GM23338 (cell line): Measurements from ENCODE around the gene TMEM170B. TPM values are rescaled to one million over a fixed set of nuclear protein-coding genes. Genes with fewer than 3 reads are reported as not detected.

Experiments used
- ATAC-seq: fragments of 200-7000 bp; cut with Tn5 transposase; 3 replicates; pipeline ENCODE4 v1.9.1; 2020
- DNase-seq: peaks from one replicate; pipeline ENCODE4 v3.0.0-alpha.2; 2015; ENCODE audit warnings: low spot score
- H2AFZ ChIP-seq: fragments of 200-600 bp; sonication (generic); 2 replicates; pipeline ENCODE4 v1.8.0; 2016; ENCODE audit warnings: antibody characterized with exemption, mild to moderate bottlenecking, moderate library complexity
- H3F3A ChIP-seq: fragments of 200-600 bp; sonication (generic); replicated peaks from 2 replicates; pipeline ENCODE4 v1.8.0; 2017; ENCODE audit warnings: antibody characterized with exemption, mixed run types, low read depth
- H3K27ac ChIP-seq: fragments of 200-600 bp; sonication (generic); 2 replicates; pipeline ENCODE4 v1.6.1; 2016; ENCODE audit warnings: low read depth
- H3K27me3 ChIP-seq: fragments of 200-600 bp; sonication (generic); 2 replicates; pipeline ENCODE4 v1.8.0; 2016; ENCODE audit warnings: mild to moderate bottlenecking, mixed run types, moderate library complexity; ENCODE audit not compliant: insufficient read depth
- H3K36me3 ChIP-seq: fragments of 200-600 bp; sonication (generic); 2 replicates; pipeline ENCODE4 v1.8.0; 2016; ENCODE audit warnings: mild to moderate bottlenecking; ENCODE audit not compliant: insufficient read depth
- H3K4me1 ChIP-seq: fragments of 200-600 bp; sonication (generic); 2 replicates; pipeline ENCODE4 v1.8.0; 2016; ENCODE audit warnings: mild to moderate bottlenecking, moderate library complexity; ENCODE audit not compliant: insufficient read depth
- H3K4me2 ChIP-seq: fragments of 200-600 bp; sonication (generic); 2 replicates; pipeline ENCODE4 v1.7.1; 2017; ENCODE audit warnings: mixed run types
- H3K4me3 ChIP-seq: fragments of 200-600 bp; sonication (generic); 2 replicates; pipeline ENCODE4 v1.6.1; 2016; ENCODE audit warnings: mixed run types
- H3K79me2 ChIP-seq: fragments of 200-600 bp; sonication (generic); replicated peaks from 2 replicates; pipeline ENCODE4 v1.8.0; 2017; ENCODE audit warnings: mild to moderate bottlenecking; ENCODE audit not compliant: insufficient read depth
- H3K9me2 ChIP-seq: fragments of 200-600 bp; sonication (generic); 2 replicates; pipeline ENCODE4 v1.8.0; 2017; ENCODE audit not compliant: insufficient read depth
- H4K20me1 ChIP-seq: fragments of 200-600 bp; sonication (generic); replicated peaks from 2 replicates; pipeline ENCODE4 v1.8.0; 2017; ENCODE audit warnings: mild to moderate bottlenecking; ENCODE audit not compliant: insufficient read depth
- H3K27ac Mint-ChIP-seq: 2 replicates; pipeline ENCODE4 v1.8.0; 2020; ENCODE audit warnings: inconsistent platforms, mild to moderate bottlenecking, moderate library complexity, mixed read lengths
- H3K27me3 Mint-ChIP-seq: 3 replicates; pipeline ENCODE4 v1.8.0; 2022; ENCODE audit warnings: low read depth, mild to moderate bottlenecking, moderate library complexity, mixed read lengths, inconsistent platforms; ENCODE audit not compliant: insufficient read depth, poor library complexity
- H3K36me3 Mint-ChIP-seq: 3 replicates; pipeline ENCODE4 v1.8.0; 2021; ENCODE audit warnings: low read depth, mild to moderate bottlenecking, inconsistent platforms, moderate library complexity, mixed read lengths
- H3K4me1 Mint-ChIP-seq: 3 replicates; pipeline ENCODE4 v1.8.0; 2020; ENCODE audit warnings: mild to moderate bottlenecking, inconsistent platforms, mixed read lengths
- H3K4me3 Mint-ChIP-seq: 3 replicates; pipeline ENCODE4 v1.8.0; 2021; ENCODE audit warnings: moderate library complexity, mild to moderate bottlenecking, inconsistent platforms, mixed read lengths
- H3K9me3 Mint-ChIP-seq: 3 replicates; pipeline ENCODE4 v1.8.0; 2020; ENCODE audit warnings: moderate library complexity, mild to moderate bottlenecking, inconsistent platforms, mixed read lengths
- CREB1 ChIP-seq: fragments of 250-450 bp; sonication (Bioruptor Pico); IDR thresholded peaks from 2 replicates; pipeline ENCODE4 v1.5.0; 2020; ENCODE audit warnings: low read depth, mild to moderate bottlenecking, moderate library complexity
- ETS1 ChIP-seq: IDR thresholded peaks from 2 replicates; pipeline ENCODE4 v1.6.1; 2016; ENCODE audit warnings: antibody characterized with exemption
- EZH2 ChIP-seq: fragments of 200-600 bp; sonication (generic); IDR thresholded peaks from one replicate; pipeline ENCODE4 v1.8.0; 2017; ENCODE audit warnings: antibody characterized with exemption, mild to moderate bottlenecking, low read depth; ENCODE audit not compliant: unreplicated experiment
- EZH2phosphoT487 ChIP-seq: fragments of 200-600 bp; sonication (generic); IDR thresholded peaks from one replicate; pipeline ENCODE4 v1.8.1; 2018; ENCODE audit warnings: antibody characterized with exemption; ENCODE audit not compliant: unreplicated experiment
- JUNB ChIP-seq: IDR thresholded peaks from one replicate; pipeline ENCODE4 v1.6.1; 2016; ENCODE audit warnings: antibody characterized with exemption; ENCODE audit not compliant: unreplicated experiment
- NANOG ChIP-seq: IDR thresholded peaks from 2 replicates; pipeline ENCODE4 v1.6.1; 2016; ENCODE audit warnings: antibody characterized with exemption, borderline replicate concordance
- POLR2AphosphoS5 ChIP-seq: IDR thresholded peaks from 2 replicates; pipeline ENCODE4 v1.6.1; 2016; ENCODE audit warnings: antibody characterized with exemption, low read depth
- STAT1 ChIP-seq: IDR thresholded peaks from one replicate; pipeline ENCODE4 v1.6.1; 2016; ENCODE audit warnings: antibody characterized with exemption; ENCODE audit not compliant: unreplicated experiment
- ZNF114 ChIP-seq: fragments of 250-450 bp; sonication (Bioruptor Pico); IDR thresholded peaks from 2 replicates; pipeline ENCODE4 v1.5.0; 2020; ENCODE audit warnings: mild to moderate bottlenecking, moderate library complexity
- ZNF331 ChIP-seq: fragments of 250-450 bp; sonication (Bioruptor Pico); IDR thresholded peaks from 2 replicates; pipeline ENCODE4 v1.5.0; 2020; ENCODE audit warnings: low read depth, mild to moderate bottlenecking, moderate library complexity
- ZNF462 ChIP-seq: fragments of 250-450 bp; sonication (Bioruptor Pico); IDR thresholded peaks from 2 replicates; pipeline ENCODE4 v1.5.0; 2020; ENCODE audit warnings: mild to moderate bottlenecking, moderate library complexity
- polyA plus RNA-seq: library from polyadenylated mRNA; unstranded; fragments of >200 nt; fragmentation: Nextera tagmentation; extraction: Ambion mirVana; gene quantifications from 2 replicates; pipeline ENCODE4 v1.2.1, GENCODE V29; 2016
- total RNA-seq: library from RNA; depleted of rRNA; stranded (reverse); fragments of >200 nt; shearing (Covaris generic); gene quantifications from 2 replicates; pipeline ENCODE4 v1.2.3, GENCODE V29; 2014
- TF ChIP-seq, protein P1 (sequence below): IDR thresholded peaks from one replicate; pipeline ENCODE4 v1.6.1; 2018; ENCODE audit warnings: antibody characterized with exemption; ENCODE audit not compliant: unreplicated experiment
- TF ChIP-seq, protein P2 (sequence below), 2 experiments: fragments of 200-600 bp in 1 of 2; sonication (generic) in 1 of 2; conservative IDR thresholded peaks; 2 replicates each; pipeline versions ENCODE4 v1.5.1 to v1.6.1; 2016 to 2017; ENCODE audit warnings: antibody characterized with exemption in 2 of 2, low read depth in 2 of 2, mild to moderate bottlenecking in 2 of 2, moderate library complexity in 1 of 2

Gene TMEM170B
- total and polyA plus RNA-seq, 2 experiments from 2014 or later = 2.0 to 6.9 TPM

DNA sequence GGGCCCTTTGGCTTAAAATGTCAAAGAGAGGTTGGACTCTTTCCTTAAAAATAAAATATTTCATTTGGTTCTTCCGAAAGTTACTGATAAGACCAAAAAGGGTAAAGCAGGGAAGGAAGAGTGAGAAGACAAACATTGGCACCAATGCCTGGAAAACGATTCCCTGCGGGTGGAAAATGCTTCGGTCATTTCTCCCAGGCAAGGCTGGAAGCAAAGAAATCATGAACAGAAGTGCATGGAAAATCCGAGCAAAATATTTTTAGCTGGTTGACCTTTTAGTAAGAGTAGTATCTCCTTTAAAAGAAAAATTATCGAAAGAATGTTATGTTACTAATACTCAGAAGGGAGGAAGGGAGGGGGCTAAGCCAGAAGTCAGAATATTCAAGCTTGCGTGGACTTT, 62.7 kb downstream of the TMEM170B start:
- H3K27me3 ChIP-seq = no peaks in the 10 kb centered on the region
- TF ChIP-seq POLR2AphosphoS5 = no peak
- TF ChIP-seq EZH2 = no peak
- TF ChIP-seq EZH2phosphoT487 = no peak
- TF ChIP-seq ETS1 = no peak
- no peak for TF ChIP-seq CREB1 (CRISPR knock-in tag)
- TF ChIP-seq JUNB = no peak
- TF ChIP-seq ZNF331 (CRISPR knock-in tag) = no peak
- no peak for TF ChIP-seq STAT1
- TF ChIP-seq, protein P1, sequence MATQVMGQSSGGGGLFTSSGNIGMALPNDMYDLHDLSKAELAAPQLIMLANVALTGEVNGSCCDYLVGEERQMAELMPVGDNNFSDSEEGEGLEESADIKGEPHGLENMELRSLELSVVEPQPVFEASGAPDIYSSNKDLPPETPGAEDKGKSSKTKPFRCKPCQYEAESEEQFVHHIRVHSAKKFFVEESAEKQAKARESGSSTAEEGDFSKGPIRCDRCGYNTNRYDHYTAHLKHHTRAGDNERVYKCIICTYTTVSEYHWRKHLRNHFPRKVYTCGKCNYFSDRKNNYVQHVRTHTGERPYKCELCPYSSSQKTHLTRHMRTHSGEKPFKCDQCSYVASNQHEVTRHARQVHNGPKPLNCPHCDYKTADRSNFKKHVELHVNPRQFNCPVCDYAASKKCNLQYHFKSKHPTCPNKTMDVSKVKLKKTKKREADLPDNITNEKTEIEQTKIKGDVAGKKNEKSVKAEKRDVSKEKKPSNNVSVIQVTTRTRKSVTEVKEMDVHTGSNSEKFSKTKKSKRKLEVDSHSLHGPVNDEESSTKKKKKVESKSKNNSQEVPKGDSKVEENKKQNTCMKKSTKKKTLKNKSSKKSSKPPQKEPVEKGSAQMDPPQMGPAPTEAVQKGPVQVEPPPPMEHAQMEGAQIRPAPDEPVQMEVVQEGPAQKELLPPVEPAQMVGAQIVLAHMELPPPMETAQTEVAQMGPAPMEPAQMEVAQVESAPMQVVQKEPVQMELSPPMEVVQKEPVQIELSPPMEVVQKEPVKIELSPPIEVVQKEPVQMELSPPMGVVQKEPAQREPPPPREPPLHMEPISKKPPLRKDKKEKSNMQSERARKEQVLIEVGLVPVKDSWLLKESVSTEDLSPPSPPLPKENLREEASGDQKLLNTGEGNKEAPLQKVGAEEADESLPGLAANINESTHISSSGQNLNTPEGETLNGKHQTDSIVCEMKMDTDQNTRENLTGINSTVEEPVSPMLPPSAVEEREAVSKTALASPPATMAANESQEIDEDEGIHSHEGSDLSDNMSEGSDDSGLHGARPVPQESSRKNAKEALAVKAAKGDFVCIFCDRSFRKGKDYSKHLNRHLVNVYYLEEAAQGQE = no peak
- no peak for TF ChIP-seq ZNF462 (CRISPR knock-in tag)
- TF ChIP-seq NANOG = no peak
- TF ChIP-seq, protein P2, sequence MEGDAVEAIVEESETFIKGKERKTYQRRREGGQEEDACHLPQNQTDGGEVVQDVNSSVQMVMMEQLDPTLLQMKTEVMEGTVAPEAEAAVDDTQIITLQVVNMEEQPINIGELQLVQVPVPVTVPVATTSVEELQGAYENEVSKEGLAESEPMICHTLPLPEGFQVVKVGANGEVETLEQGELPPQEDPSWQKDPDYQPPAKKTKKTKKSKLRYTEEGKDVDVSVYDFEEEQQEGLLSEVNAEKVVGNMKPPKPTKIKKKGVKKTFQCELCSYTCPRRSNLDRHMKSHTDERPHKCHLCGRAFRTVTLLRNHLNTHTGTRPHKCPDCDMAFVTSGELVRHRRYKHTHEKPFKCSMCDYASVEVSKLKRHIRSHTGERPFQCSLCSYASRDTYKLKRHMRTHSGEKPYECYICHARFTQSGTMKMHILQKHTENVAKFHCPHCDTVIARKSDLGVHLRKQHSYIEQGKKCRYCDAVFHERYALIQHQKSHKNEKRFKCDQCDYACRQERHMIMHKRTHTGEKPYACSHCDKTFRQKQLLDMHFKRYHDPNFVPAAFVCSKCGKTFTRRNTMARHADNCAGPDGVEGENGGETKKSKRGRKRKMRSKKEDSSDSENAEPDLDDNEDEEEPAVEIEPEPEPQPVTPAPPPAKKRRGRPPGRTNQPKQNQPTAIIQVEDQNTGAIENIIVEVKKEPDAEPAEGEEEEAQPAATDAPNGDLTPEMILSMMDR (conservative IDR thresholded peaks at IDR 0.05; ENCODE audit: low read depth in 2 of 2) = no peak
- TF ChIP-seq ZNF114 = no peak
- no peak overlapping the region for H3K27ac Mint-ChIP-seq
- no peak overlapping the region for H3K4me3 ChIP-seq
- H2AFZ ChIP-seq = no peak overlapping the region
- no peaks in the 10 kb centered on the region; the same call in 1 of the 2 replicates for H3K4me1 ChIP-seq
- no peak for DNase-seq
- no peaks in the 10 kb centered on the region for H3K36me3 ChIP-seq
- H3K4me3 Mint-ChIP-seq = no peak overlapping the region
- H3F3A ChIP-seq = no peaks in the 10 kb centered on the region
- no peaks in the 10 kb centered on the region for H3K79me2 ChIP-seq
- H3K27ac ChIP-seq = no peak overlapping the region
- H3K4me2 ChIP-seq = no peak overlapping the region
- peaks cover 16% of the 10 kb centered on the region; the same call in 1 of the 2 replicates for H3K9me2 ChIP-seq
- no peaks in the 10 kb centered on the region for H4K20me1 ChIP-seq
- peaks cover 4% of the 10 kb centered on the region for H3K27me3 Mint-ChIP-seq
- no peaks in the 10 kb centered on the region; the same call in 2 of the 3 replicates for H3K36me3 Mint-ChIP-seq
- no peak for ATAC-seq
- H3K9me3 Mint-ChIP-seq = no peaks in the 10 kb centered on the region
- peaks cover 16% of the 10 kb centered on the region for H3K4me1 Mint-ChIP-seq
